ENCODE measurements around the gene BMPR1A.

BMPR1A gene

DNA sequence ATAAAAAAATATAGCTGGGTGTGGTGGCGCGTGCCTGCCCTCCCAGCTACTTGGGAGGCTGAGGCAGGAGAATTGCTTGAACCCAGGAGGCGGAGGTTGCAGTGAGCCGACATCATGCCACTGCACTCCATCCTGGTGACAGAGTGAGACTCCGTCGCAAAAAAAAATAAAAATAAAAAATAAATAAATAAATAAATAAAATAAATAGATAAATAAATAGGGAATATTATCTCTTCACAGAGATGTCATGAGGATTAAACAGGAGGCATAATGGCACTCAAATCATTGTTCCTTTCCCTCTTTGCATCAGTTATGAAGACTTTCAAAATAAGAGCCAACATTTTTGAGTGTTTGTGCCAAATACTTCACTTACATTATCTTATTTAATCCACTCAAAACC is 32.0 kb upstream of the BMPR1A start:
- no peaks in the 10 kb centered on the region for H3K9me2 ChIP-seq (replicated peaks; ENCODE audit: low read depth, low read length)
- no peak overlapping the region for H3K4me3 ChIP-seq (ENCODE audit: low read length, poor library complexity, severe bottlenecking)
- no peaks in the 10 kb centered on the region for H3K9me3 ChIP-seq (ENCODE audit: insufficient read depth, low read depth, low read length)
- no peak overlapping the region for H3K9ac ChIP-seq (ENCODE audit: low read depth, low read length, poor library complexity, severe bottlenecking)
- no peaks in the 10 kb centered on the region for H4K20me1 ChIP-seq (ENCODE audit: insufficient read depth, low read length, poor library complexity, severe bottlenecking)
- TF ChIP-seq EZH2phosphoT487 (IDR thresholded peaks at IDR 0.05; ENCODE audit: borderline replicate concordance): no peak
- TF ChIP-seq, protein P1, sequence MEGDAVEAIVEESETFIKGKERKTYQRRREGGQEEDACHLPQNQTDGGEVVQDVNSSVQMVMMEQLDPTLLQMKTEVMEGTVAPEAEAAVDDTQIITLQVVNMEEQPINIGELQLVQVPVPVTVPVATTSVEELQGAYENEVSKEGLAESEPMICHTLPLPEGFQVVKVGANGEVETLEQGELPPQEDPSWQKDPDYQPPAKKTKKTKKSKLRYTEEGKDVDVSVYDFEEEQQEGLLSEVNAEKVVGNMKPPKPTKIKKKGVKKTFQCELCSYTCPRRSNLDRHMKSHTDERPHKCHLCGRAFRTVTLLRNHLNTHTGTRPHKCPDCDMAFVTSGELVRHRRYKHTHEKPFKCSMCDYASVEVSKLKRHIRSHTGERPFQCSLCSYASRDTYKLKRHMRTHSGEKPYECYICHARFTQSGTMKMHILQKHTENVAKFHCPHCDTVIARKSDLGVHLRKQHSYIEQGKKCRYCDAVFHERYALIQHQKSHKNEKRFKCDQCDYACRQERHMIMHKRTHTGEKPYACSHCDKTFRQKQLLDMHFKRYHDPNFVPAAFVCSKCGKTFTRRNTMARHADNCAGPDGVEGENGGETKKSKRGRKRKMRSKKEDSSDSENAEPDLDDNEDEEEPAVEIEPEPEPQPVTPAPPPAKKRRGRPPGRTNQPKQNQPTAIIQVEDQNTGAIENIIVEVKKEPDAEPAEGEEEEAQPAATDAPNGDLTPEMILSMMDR (conservative IDR thresholded peaks at IDR 0.05; ENCODE audit: low read length): no peak
- H3K27me3 ChIP-seq (ENCODE audit: insufficient read depth, low read length, poor library complexity, severe bottlenecking): peaks cover 25% of the 10 kb centered on the region
- no peaks in the 10 kb centered on the region for H3K79me2 ChIP-seq (ENCODE audit: insufficient read depth, low read length)
- no peak overlapping the region for H2AFZ ChIP-seq (ENCODE audit: low read length)
- H3F3A ChIP-seq (ENCODE audit: low read depth): no peaks in the 10 kb centered on the region
- no peaks in the 10 kb centered on the region for H3K4me1 ChIP-seq (ENCODE audit: insufficient read depth, low read length, poor library complexity, severe bottlenecking)
- no peak overlapping the region for H3K4me2 ChIP-seq (ENCODE audit: low read depth, low read length, poor library complexity, severe bottlenecking)
- no peaks in the 10 kb centered on the region for H3K36me3 ChIP-seq (ENCODE audit: insufficient read depth, low read length)

DNA sequence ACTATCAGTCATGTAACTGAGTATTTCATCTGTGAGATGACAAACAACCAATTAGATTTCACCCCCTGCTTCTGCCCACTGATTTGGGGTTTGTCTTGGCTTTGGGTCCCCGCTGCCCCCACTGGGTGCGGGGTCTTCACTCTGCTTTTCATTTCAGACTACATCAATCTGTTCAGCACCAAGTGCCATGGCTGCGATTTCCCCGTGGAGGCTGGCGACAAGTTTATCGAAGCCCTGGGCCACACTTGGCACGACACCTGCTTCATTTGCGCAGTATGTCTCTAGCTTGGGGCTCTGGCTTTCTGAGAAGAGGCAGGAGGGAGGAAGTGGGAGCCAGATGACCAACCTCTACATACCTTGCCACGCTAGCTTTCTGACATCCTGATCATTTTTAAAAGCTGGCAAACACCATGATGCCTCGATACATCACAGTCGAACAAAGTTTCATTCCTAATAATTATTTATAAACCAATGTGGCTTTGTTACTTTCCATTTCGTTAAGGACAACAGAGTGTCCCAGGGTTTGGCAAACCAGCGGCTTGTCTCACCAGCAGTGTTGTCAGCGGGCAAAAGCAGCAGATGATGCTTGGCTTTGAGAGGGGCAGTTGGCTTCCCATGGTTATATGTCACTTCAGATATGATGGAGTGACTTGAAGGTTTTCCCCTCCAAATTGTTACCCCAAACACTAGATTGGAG is 30.3 kb upstream of the BMPR1A start:
- Histone ChIP-seq H3K9me2 (replicated peaks; ENCODE audit: low read depth, low read length) (no peaks in the 10 kb centered on the region), H3K79me2 (ENCODE audit: insufficient read depth, low read length) (no peaks in the 10 kb centered on the region)
- TF ChIP-seq, protein P1 (conservative IDR thresholded peaks at IDR 0.05; ENCODE audit: low read length): no peak
- TF ChIP-seq EZH2phosphoT487 (IDR thresholded peaks at IDR 0.05; ENCODE audit: borderline replicate concordance): no peak

DNA sequence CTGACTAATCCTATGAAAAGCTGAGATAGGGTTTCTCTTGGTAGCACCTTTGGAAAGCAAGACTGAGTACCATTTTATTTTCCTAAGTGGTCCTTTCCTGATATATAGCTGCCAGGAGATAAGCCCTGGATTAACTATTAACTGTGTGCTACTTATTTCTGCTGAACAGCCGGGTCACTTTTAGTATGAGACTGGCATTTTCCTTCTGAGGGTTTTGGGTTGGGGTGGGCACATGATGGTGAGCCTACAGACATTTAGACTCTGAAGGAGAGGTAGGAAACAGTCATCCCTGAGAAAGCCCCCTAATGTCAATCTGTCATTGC is 29.8 kb upstream of the BMPR1A start:
- no peaks in the 10 kb centered on the region for H3K36me3 ChIP-seq (ENCODE audit: insufficient read depth, low read length)
- H3K9me2 ChIP-seq (replicated peaks; ENCODE audit: low read depth, low read length): no peaks in the 10 kb centered on the region
- H2AFZ ChIP-seq (ENCODE audit: low read length): no peak overlapping the region
- H4K20me1 ChIP-seq (ENCODE audit: insufficient read depth, low read length, poor library complexity, severe bottlenecking): no peaks in the 10 kb centered on the region
- H3K4me2 ChIP-seq (ENCODE audit: low read depth, low read length, poor library complexity, severe bottlenecking): no peak overlapping the region
- TF ChIP-seq EZH2phosphoT487 (IDR thresholded peaks at IDR 0.05; ENCODE audit: borderline replicate concordance): no peak
- TF ChIP-seq, protein P1 (conservative IDR thresholded peaks at IDR 0.05; ENCODE audit: low read length): no peak
- H3K9ac ChIP-seq (ENCODE audit: low read depth, low read length, poor library complexity, severe bottlenecking): no peak overlapping the region
- no peaks in the 10 kb centered on the region for H3K4me1 ChIP-seq (ENCODE audit: insufficient read depth, low read length, poor library complexity, severe bottlenecking)
- H3K27me3 ChIP-seq (ENCODE audit: insufficient read depth, low read length, poor library complexity, severe bottlenecking): peaks cover 32% of the 10 kb centered on the region
- H3K79me2 ChIP-seq (ENCODE audit: insufficient read depth, low read length): no peaks in the 10 kb centered on the region
- no peaks in the 10 kb centered on the region for H3K9me3 ChIP-seq (ENCODE audit: insufficient read depth, low read depth, low read length)
- no peaks in the 10 kb centered on the region for H3F3A ChIP-seq (ENCODE audit: low read depth)
- no peak overlapping the region for H3K4me3 ChIP-seq (ENCODE audit: low read length, poor library complexity, severe bottlenecking)

More for the DNA sequence above, 30.3 kb upstream of the BMPR1A start:
- Histone ChIP-seq H3K4me3 (ENCODE audit: low read length, poor library complexity, severe bottlenecking) (no peak overlapping the region), H3K4me2 (ENCODE audit: low read depth, low read length, poor library complexity, severe bottlenecking) (no peak overlapping the region), H2AFZ (ENCODE audit: low read length) (no peak overlapping the region), H3K9ac (ENCODE audit: low read depth, low read length, poor library complexity, severe bottlenecking) (no peak overlapping the region), H3K27me3 (ENCODE audit: insufficient read depth, low read length, poor library complexity, severe bottlenecking) (peaks cover 32% of the 10 kb centered on the region), H3K9me3 (ENCODE audit: insufficient read depth, low read depth, low read length) (no peaks in the 10 kb centered on the region), H4K20me1 (ENCODE audit: insufficient read depth, low read length, poor library complexity, severe bottlenecking) (no peaks in the 10 kb centered on the region), H3K4me1 (ENCODE audit: insufficient read depth, low read length, poor library complexity, severe bottlenecking) (no peaks in the 10 kb centered on the region), H3K36me3 (ENCODE audit: insufficient read depth, low read length) (no peaks in the 10 kb centered on the region), H3F3A (ENCODE audit: low read depth) (no peaks in the 10 kb centered on the region)

Measured in Loucy (cell line).